ENCODE results near the gene ACACB.

The ACACB gene

GRCh38 chr12:109115758-109116610 is at the start of gene ACACB:
ACACB (plus strand) TSS chr12:109116587; CDS start chr12:109139406, 22,819 bp downstream.
- Mint-ChIP-seq H3K4me3 (no peak within 1 kb of the TSS), H3K36me3 (no peaks in the 10 kb centered on the region), H3K4me1 (peaks cover 27% of the 10 kb centered on the region), H3K9me3 (no peaks in the 10 kb centered on the region), H3K27me3 (no peaks in the 10 kb centered on the region), H3K27ac (no peak within 1 kb of the TSS)
- no peak for DNase-seq
- CTCF ChIA-PET: interaction anchor here (1.0 kb wide), 1 partner anchor 270 kb away, joined by 3 read pairs; no protein-coding TSS in a partner anchor

GRCh38 chr12:109069307-109070271 is 46.8 kb upstream of the ACACB start:
- no peak for DNase-seq
- Mint-ChIP-seq H3K36me3 (peaks cover 7% of the 10 kb centered on the region), H3K27me3 (no peaks in the 10 kb centered on the region), H3K4me3 (no peak overlapping the region), H3K27ac (no peak overlapping the region), H3K4me1 (no peaks in the 10 kb centered on the region), H3K9me3 (no peaks in the 10 kb centered on the region)
- CTCF ChIA-PET: interaction anchor here (1.2 kb wide), 1 partner anchor 23 kb away, joined by 8 read pairs; the partner anchor contains the start of gene ALKBH2

- Mint-ChIP-seq H3K27me3 (no peaks in the 10 kb centered on the region), H3K9me3 (peaks cover 4% of the 10 kb centered on the region), H3K27ac (no peak overlapping the region), H3K36me3 (peaks cover 29% of the 10 kb centered on the region), H3K4me3 (no peak overlapping the region), H3K4me1 (no peaks in the 10 kb centered on the region)
- CTCF ChIA-PET: no interaction called here
- DNase-seq: no peak
These were observed 41.5 kb upstream of the ACACB start for GRCh38 chr12:109074866-109075265.

GRCh38 chr12:109082751-109083150 is 33.6 kb upstream of the ACACB start:
- no peak for DNase-seq
- Mint-ChIP-seq H3K27me3 (no peaks in the 10 kb centered on the region), H3K36me3 (peaks cover 20% of the 10 kb centered on the region), H3K27ac (no peak overlapping the region), H3K4me3 (no peak overlapping the region), H3K4me1 (no peaks in the 10 kb centered on the region), H3K9me3 (peaks cover 4% of the 10 kb centered on the region)
- CTCF ChIA-PET: no interaction called here

GRCh38 chr12:109084425-109084824 is 32.0 kb upstream of the ACACB start:
- Mint-ChIP-seq H3K4me3 (no peak overlapping the region), H3K27ac (no peak overlapping the region), H3K9me3 (no peaks in the 10 kb centered on the region), H3K27me3 (no peaks in the 10 kb centered on the region), H3K4me1 (no peaks in the 10 kb centered on the region), H3K36me3 (peaks cover 12% of the 10 kb centered on the region)
- CTCF ChIA-PET: interaction anchor here (1.4 kb wide), 1 partner anchor 310 kb away, joined by 3 read pairs; no protein-coding TSS in a partner anchor
- DNase-seq: no peak

- Mint-ChIP-seq H3K27ac (no peak overlapping the region), H3K4me3 (no peak overlapping the region), H3K36me3 (peaks cover 6% of the 10 kb centered on the region), H3K4me1 (peaks cover 6% of the 10 kb centered on the region), H3K9me3 (no peaks in the 10 kb centered on the region), H3K27me3 (no peaks in the 10 kb centered on the region)
- DNase-seq: no peak
- CTCF ChIA-PET: no interaction called here
These were observed 30.8 kb upstream of the ACACB start for GRCh38 chr12:109085590-109085989.

- no peak for DNase-seq
- peaks cover 19% of the 10 kb centered on the region for H3K4me1 Mint-ChIP-seq
- H3K36me3 Mint-ChIP-seq: peaks cover 10% of the 10 kb centered on the region
- CTCF ChIA-PET: interaction anchor here (1.0 to 1.1 kb wide), 2 partner anchors 35 to 137 kb away, joined by 3 to 4 read pairs; partner anchors contain the start of gene USP30
- H3K9me3 Mint-ChIP-seq: no peaks in the 10 kb centered on the region
- H3K4me3 Mint-ChIP-seq: no peak overlapping the region
- no peak overlapping the region for H3K27ac Mint-ChIP-seq
- no peaks in the 10 kb centered on the region for H3K27me3 Mint-ChIP-seq
These were observed 29.1 kb upstream of the ACACB start for GRCh38 chr12:109087250-109087649.

GRCh38 chr12:109088818-109089217 is 27.6 kb upstream of the ACACB start:
- peaks cover 12% of the 10 kb centered on the region for H3K36me3 Mint-ChIP-seq
- CTCF ChIA-PET: no interaction called here
- H3K9me3 Mint-ChIP-seq: no peaks in the 10 kb centered on the region
- DNase-seq: no peak
- no peaks in the 10 kb centered on the region for H3K27me3 Mint-ChIP-seq
- no peak overlapping the region for H3K4me3 Mint-ChIP-seq
- H3K4me1 Mint-ChIP-seq: peaks cover 35% of the 10 kb centered on the region
- no peak overlapping the region for H3K27ac Mint-ChIP-seq

- DNase-seq: no peak
- Mint-ChIP-seq H3K27me3 (no peaks in the 10 kb centered on the region), H3K27ac (no peak overlapping the region), H3K9me3 (no peaks in the 10 kb centered on the region), H3K4me3 (no peak overlapping the region), H3K36me3 (peaks cover 12% of the 10 kb centered on the region), H3K4me1 (peaks cover 39% of the 10 kb centered on the region)
- CTCF ChIA-PET: no interaction called here
These were observed 26.7 kb upstream of the ACACB start for GRCh38 chr12:109089683-109090082.

- no peak for DNase-seq
- H3K4me3 Mint-ChIP-seq: peak overlapping the region; percentile 76
- no peaks in the 10 kb centered on the region for H3K9me3 Mint-ChIP-seq
- CTCF ChIA-PET: interaction anchor here (0.9 to 4.9 kb wide), 11 partner anchors 23 to 528 kb away, joined by 3 to 19 read pairs (median 4); no protein-coding TSS in a partner anchor
- peak overlapping the region; percentile 83 for H3K27ac Mint-ChIP-seq
- peaks cover 39% of the 10 kb centered on the region for H3K4me1 Mint-ChIP-seq
- no peaks in the 10 kb centered on the region for H3K27me3 Mint-ChIP-seq
- H3K36me3 Mint-ChIP-seq: peaks cover 9% of the 10 kb centered on the region
These were observed 23.8 kb upstream of the ACACB start for GRCh38 chr12:109092497-109093021.

- H3K4me3 Mint-ChIP-seq: peak within 1 kb of the TSS; percentile 76
- H3K4me1 Mint-ChIP-seq: peaks cover 42% of the 10 kb centered on the region
- peak within 1 kb of the TSS; percentile 83 for H3K27ac Mint-ChIP-seq
- peaks cover 9% of the 10 kb centered on the region for H3K36me3 Mint-ChIP-seq
- CTCF ChIA-PET: interaction anchor here (0.9 to 4.9 kb wide), 13 partner anchors 10 to 528 kb away, joined by 3 to 19 read pairs (median 4); no protein-coding TSS in a partner anchor
- DNase-seq: peak; percentile 95
- no peaks in the 10 kb centered on the region for H3K27me3 Mint-ChIP-seq
- no peaks in the 10 kb centered on the region for H3K9me3 Mint-ChIP-seq
These were observed 23.1 kb upstream of the ACACB start, which contains the start of gene ALKBH2 for GRCh38 chr12:109093022-109093918. ALKBH2 (minus strand) TSS chr12:109093472; CDS start chr12:109092786, 686 bp downstream.

- Mint-ChIP-seq H3K4me3 (peak overlapping the region; percentile 75), H3K36me3 (peaks cover 21% of the 10 kb centered on the region), H3K9me3 (no peaks in the 10 kb centered on the region), H3K4me1 (peaks cover 48% of the 10 kb centered on the region), H3K27me3 (peaks cover 3% of the 10 kb centered on the region), H3K27ac (no peak overlapping the region)
- DNase-seq: no peak
- CTCF ChIA-PET: no interaction called here
These were observed 19.3 kb upstream of the ACACB start for GRCh38 chr12:109097140-109097434.

All from activated naive CD4-positive, alpha-beta T cell treated with anti-CD3 and anti-CD28 coated beads, Interleukin-2, amount 10 ng/mL, durations not matched to agents 7 days and 5 days (primary cell).